GM13977 (cell line): ENCODE data around the gene SIGLEC10.

Experiments used
- DNase-seq: peaks from one replicate; pipeline ENCODE4 v3.0.0; 2012; ENCODE audit warnings: low spot score
- CTCF ChIP-seq: IDR thresholded peaks from 2 replicates; pipeline ENCODE4 v1.5.1; 2012; ENCODE audit warnings: mild to moderate bottlenecking, control low read depth; ENCODE audit not compliant: insufficient read depth; ENCODE audit errors: extremely low read depth, missing control alignments
- in situ Hi-C: fragments of 300-500 bp; cut with MboI; formaldehyde crosslinking; loops from one replicate; pipeline ENCODE4 v1.12.0; 2022; ENCODE audit warnings: low sequenced_read_pairs, low pct_unique_long_range_greater_than_20kb, mixed read lengths, inconsistent platforms; ENCODE audit not compliant: unreplicated experiment

SIGLEC10 gene

GRCh38 chr19:51365965-51366388, 51.5 kb downstream of the SIGLEC10 start, which contains the start of gene ETFB:
TSS of gene ETFB (minus strand) at chr19:51366388. CDS start at chr19:51366326, 62 bp downstream.
- no peak for TF ChIP-seq CTCF
- no peak for DNase-seq
- in situ Hi-C loops: no loop called here

DNA sequence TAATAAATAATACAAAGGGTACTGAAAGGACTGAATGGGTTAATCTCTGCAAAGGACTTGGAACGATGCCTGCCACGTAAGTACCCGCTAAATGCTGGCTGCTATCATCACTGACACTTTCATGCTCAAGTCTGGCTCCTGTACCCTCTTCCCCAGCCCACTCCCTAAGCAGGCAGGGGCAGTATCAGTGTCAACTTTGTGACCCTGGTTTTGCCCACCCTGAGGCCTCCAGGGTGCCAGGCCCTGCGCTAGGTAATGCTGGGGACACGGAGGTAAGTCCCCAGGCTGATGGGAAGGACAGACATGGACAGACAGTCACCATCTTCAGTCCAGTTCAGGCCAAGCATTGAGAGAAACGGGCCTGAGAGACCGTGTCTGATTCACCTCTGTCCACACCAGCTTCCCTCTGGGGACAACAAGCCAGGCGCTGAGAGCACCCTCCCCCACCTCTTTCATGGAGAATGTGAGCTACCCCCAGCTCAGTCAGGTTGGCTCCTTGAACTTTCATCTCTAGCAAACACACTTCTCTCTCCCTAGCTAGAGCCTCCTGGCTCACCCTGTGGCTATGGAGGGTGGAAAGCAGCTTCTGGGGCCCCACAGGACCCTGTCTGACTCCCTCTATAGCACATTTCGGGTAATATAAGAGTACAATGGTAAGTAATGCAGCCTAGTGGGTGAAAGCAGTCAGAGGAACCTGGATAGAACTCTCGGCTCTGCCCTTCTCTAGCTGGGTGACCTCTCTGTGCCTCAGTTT, 52.1 kb downstream of the SIGLEC10 start:
- DNase-seq: no peak
- in situ Hi-C loops: no loop called here
- TF ChIP-seq CTCF: no peak

- DNase-seq: no peak
- in situ Hi-C loops: no loop called here
These were observed 53.0 kb downstream of the SIGLEC10 start for GRCh38 chr19:51364200-51365106.

DNA sequence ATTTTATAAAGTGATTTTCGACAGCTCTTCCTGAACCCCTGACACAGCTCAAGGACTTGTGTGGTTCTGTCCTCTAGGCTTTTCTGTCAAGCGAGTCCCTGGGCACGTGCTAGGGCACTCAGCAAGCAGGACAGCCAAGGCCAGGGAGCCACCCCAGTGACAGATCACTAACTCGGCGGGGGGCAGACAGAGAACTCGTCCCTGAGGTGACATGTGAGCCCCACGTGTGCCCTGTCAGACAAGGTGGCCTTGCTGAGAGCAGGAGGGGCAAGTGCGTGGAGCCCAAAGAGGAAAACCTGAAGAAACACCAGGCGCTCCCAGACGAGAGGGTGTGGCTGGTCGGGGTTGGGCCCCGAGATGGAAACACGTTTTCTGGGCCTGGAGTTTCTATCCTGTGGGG, 56.2 kb downstream of the SIGLEC10 start:
- in situ Hi-C loops: no loop called here
- DNase-seq: no peak
- TF ChIP-seq CTCF: no peak

More at GRCh38 chr19:51364200-51365106, 53.0 kb downstream of the SIGLEC10 start:
- TF ChIP-seq CTCF: no peak
